GM12891 (cell line): ENCODE data around the gene RPL4.

ENCODE experiments used
- PAX5 ChIP-seq: IDR thresholded peaks from 2 replicates; pipeline ENCODE4 v1.6.1; 2011; ENCODE audit warnings: low read length, moderate library complexity, mild to moderate bottlenecking; ENCODE audit not compliant: insufficient read depth, severe bottlenecking
- POLR2A ChIP-seq: IDR thresholded peaks from 2 replicates; pipeline ENCODE4 v1.6.1; 2011; ENCODE audit warnings: low read depth, low read length, control low read depth
- POLR2AphosphoS5 ChIP-seq: IDR thresholded peaks from 2 replicates; pipeline ENCODE4 v1.6.1; 2011; ENCODE audit warnings: low read depth, low read length, control low read depth
- SPI1 ChIP-seq: IDR thresholded peaks from 2 replicates; pipeline ENCODE4 v1.6.1; 2011; ENCODE audit warnings: low read depth, low read length, control low read depth
- TAF1 ChIP-seq: IDR thresholded peaks from 2 replicates; pipeline ENCODE4 v1.6.1; 2011; ENCODE audit warnings: low read depth, low read length, control low read depth

DNA sequence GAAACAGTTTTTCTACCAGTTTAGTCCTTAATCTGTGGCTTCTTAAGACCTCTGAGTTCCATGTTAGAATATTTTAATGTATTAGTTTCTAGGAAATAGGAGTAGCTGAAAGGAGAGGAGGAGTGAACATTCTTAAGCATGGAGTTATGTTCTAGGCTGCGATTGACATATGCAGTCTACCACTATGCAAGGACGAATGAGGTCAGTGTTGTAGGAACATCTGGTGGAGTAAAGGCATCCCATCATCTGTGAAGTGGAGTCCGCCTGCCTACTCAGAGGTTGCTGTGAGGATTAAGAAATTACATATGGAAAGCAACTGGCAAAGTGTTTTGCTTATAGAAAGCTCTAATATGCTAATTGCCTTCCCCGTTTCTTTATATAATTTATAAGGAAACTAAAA is 52.2 kb downstream of the RPL4 start:
- TF ChIP-seq POLR2A, result no peak
- TF ChIP-seq TAF1, result no peak
- TF ChIP-seq POLR2AphosphoS5, result no peak
- no peak for TF ChIP-seq PAX5
- no peak for TF ChIP-seq SPI1
